Ishikawa (cell line): ENCODE measurements around the gene ASIC3.

Experiments
- CREB1 ChIP-seq: IDR thresholded peaks from 2 replicates; pipeline ENCODE4 v1.6.1; 2012; ENCODE audit warnings: low read depth
- EP300 ChIP-seq: IDR thresholded peaks from 2 replicates; pipeline ENCODE4 v1.6.1; 2012; ENCODE audit warnings: borderline replicate concordance
- USF1 ChIP-seq: IDR thresholded peaks from 2 replicates; pipeline ENCODE4 v1.6.1; 2012
- YY1 ChIP-seq: IDR thresholded peaks from 2 replicates; pipeline ENCODE4 v1.6.1; 2012; ENCODE audit warnings: low read depth
- ZBTB7A ChIP-seq: IDR thresholded peaks from 2 replicates; pipeline ENCODE4 v1.6.1; 2012; ENCODE audit warnings: low read depth

- no peak for TF ChIP-seq ZBTB7A
- TF ChIP-seq YY1 = no peak
- no peak for TF ChIP-seq USF1
- no peak for TF ChIP-seq EP300
- TF ChIP-seq CREB1 = no peak
Measured at GRCh38 chr7:151035902-151036301, 12.4 kb upstream of the ASIC3 start.
